Psoas muscle (tissue), 8 donors: ENCODE measurements around the gene PHOSPHO1. TPM values are rescaled to one million over a fixed set of nuclear protein-coding genes. Genes with fewer than 3 reads are reported as not detected.
"Not testable (repeated sequence)": the region's sequence is repeated elsewhere in the genome, so short reads cannot be mapped to it uniquely, and the experiment has no call there.

Experiments
- ATAC-seq, 4 donors: fragments of 200-7000 bp; cut with Tn5 transposase; one replicate each; pipeline ENCODE4 v1.9.1; 2020; ENCODE audit warnings: moderate library complexity in 3 of 4, mild to moderate bottlenecking in 2 of 4
- DNase-seq, 2 donors: peaks; one replicate each; pipeline ENCODE4 v3.0.0-alpha.2; 2020
- H3K27ac ChIP-seq: fragments of 200-600 bp; one replicate; pipeline ENCODE4 v1.8.0; 2022
- H3K27me3 ChIP-seq, 3 donors: fragments of 200-600 bp in 1 of 3; one replicate each; pipeline versions ENCODE4 v1.6.1 to v1.8.0; 2013 to 2022; ENCODE audit warnings: low read length in 2 of 3, mild to moderate bottlenecking in 2 of 3, moderate library complexity in 1 of 3; ENCODE audit not compliant: insufficient read depth in 3 of 3
- H3K36me3 ChIP-seq, 2 donors: fragments of 200-600 bp in 1 of 2; one replicate each; pipeline versions ENCODE4 v1.6.1 to v1.8.0; 2013 to 2022; ENCODE audit warnings: low read depth in 1 of 2, mild to moderate bottlenecking in 1 of 2, moderate library complexity in 1 of 2; ENCODE audit not compliant: insufficient read depth in 1 of 2
- H3K4me1 ChIP-seq: fragments of 200-600 bp; one replicate; pipeline ENCODE4 v1.8.0; 2022
- H3K4me3 ChIP-seq: fragments of 200-600 bp; one replicate; pipeline ENCODE4 v1.8.0; 2022; ENCODE audit warnings: mild to moderate bottlenecking
- H3K9me3 ChIP-seq: fragments of 200-600 bp; one replicate; pipeline ENCODE4 v1.8.0; 2022
- CTCF ChIP-seq: fragments of 200-600 bp; IDR thresholded peaks from one replicate; pipeline ENCODE4 v1.8.0; 2022; ENCODE audit warnings: antibody characterized with exemption
- WGBS, 3 donors: extraction: QIAGEN DNeasy Blood & Tissue Kit; methylation state at CpG; one replicate each; pipeline versions ENCODE4 v1.1.6 to v1.1.7; 2013; 5-methylcytosine and 5-hydroxymethylcytosine counted together
- intact Hi-C, 2 donors: fragments of 100-400 bp; cut with DNase I; formaldehyde crosslinking; loops; one replicate each; pipeline versions ENCODE4 v1.11.0 to v1.14.2; 2022
- polyA plus RNA-seq, 3 donors: library from polyadenylated mRNA; stranded (reverse); fragments of 200-250 nt; gene quantifications; one replicate each; pipeline ENCODE4 v1.2.3, GENCODE V29; 2013
- total RNA-seq, 4 donors: library from RNA; stranded (reverse); fragmentation: NEBNext Ultra II Directional in 2 of 4; extraction: Animal tissue kit (Norgen Biotek cat#: 25700) in 2 of 4; gene quantifications; one replicate each; pipeline versions ENCODE4 v1.2.1 to v1.2.4, GENCODE V29; 2021 to 2023
- donor health status: healthy with polysubstance abuse.
- donor health status: DM: no; HTN: no; CAD: no; lungs with moderate emphysema.
- donor health status: Bipolar disorder and iron deficiency.
- donor health status: healthy.
- donor health status: DM: yes; HTN: yes; CAD: no.
- donor health status: DM: no; HTN: no; CAD: no.
- donor health status: DM: no; HTN: no; CAD: no.
- donor health status: DM: yes; HTN: yes; CAD: no.

PHOSPHO1 gene
- total and polyA plus RNA-seq, 7 donors: 0.30 to 4.2 (median 0.70) TPM

GRCh38 chr17:49277638-49278037, 47.1 kb upstream of the PHOSPHO1 start:
- ATAC-seq (no peak), DNase-seq (no peak)
- Histone ChIP-seq H3K27me3 (no peaks in the 10 kb centered on the region), H3K9me3 (no peaks in the 10 kb centered on the region), H3K27ac (no peak overlapping the region), H3K4me1 (no peaks in the 10 kb centered on the region), H3K36me3 (no peaks in the 10 kb centered on the region), H3K4me3 (no peak overlapping the region)
- 92 to 96% (median 93%) methylated on average over 13 of the region's 13 CpGs for WGBS, 3 donors
- intact Hi-C loops: no loop called here
- TF ChIP-seq CTCF: no peak

GRCh38 chr17:49275981-49276380, 45.4 kb upstream of the PHOSPHO1 start:
- H3K27ac ChIP-seq, intact Hi-C loops: not testable (repeated sequence)
- 92 to 96% (median 95%) methylated on average over 11 to 12 of the region's 12 CpGs for WGBS, 3 donors

GRCh38 chr17:49269356-49269755, 38.8 kb upstream of the PHOSPHO1 start:
- H3K27me3 ChIP-seq: no peaks in the 10 kb centered on the region
- DNase-seq (no peak), ATAC-seq (no peak)
- H3K36me3 ChIP-seq: no peaks in the 10 kb centered on the region
- no peak overlapping the region for H3K27ac ChIP-seq
- no peak for TF ChIP-seq CTCF
- H3K9me3 ChIP-seq: no peaks in the 10 kb centered on the region
- intact Hi-C loops: no loop called here
- 53 to 68% (median 60%) methylated on average over 5 of the region's 5 CpGs for WGBS, 3 donors
- H3K4me1 ChIP-seq: no peaks in the 10 kb centered on the region
- H3K4me3 ChIP-seq: no peak overlapping the region

More at GRCh38 chr17:49275981-49276380, 45.4 kb upstream of the PHOSPHO1 start:
- not testable (repeated sequence) for DNase-seq, H3K4me1 ChIP-seq, H3K4me3 ChIP-seq, H3K36me3 ChIP-seq, H3K9me3 ChIP-seq, H3K27me3 ChIP-seq, ATAC-seq

- Histone ChIP-seq H3K27me3 (no peaks in the 10 kb centered on the region), H3K9me3 (no peaks in the 10 kb centered on the region), H3K36me3 (no peaks in the 10 kb centered on the region), H3K4me1 (no peaks in the 10 kb centered on the region), H3K4me3 (no peak overlapping the region), H3K27ac (no peak overlapping the region)
- no peak for ATAC-seq
- TF ChIP-seq CTCF: no peak
- WGBS, 3 donors: 66 to 82% (median 75%) methylated on average over 2 to 3 of the region's 3 CpGs
- DNase-seq: no peak
- intact Hi-C loops: no loop called here
Measured at GRCh38 chr17:49267912-49268311, 37.3 kb upstream of the PHOSPHO1 start.

GRCh38 chr17:49266233-49266632, 35.6 kb upstream of the PHOSPHO1 start:
- no peaks in the 10 kb centered on the region for H3K9me3 ChIP-seq
- 83 to 88% (median 85%) methylated on average over 2 of the region's 2 CpGs for WGBS, 3 donors
- intact Hi-C loops: no loop called here
- no peak overlapping the region for H3K27ac ChIP-seq
- H3K27me3 ChIP-seq: peaks cover 0 to 11% (median 0%) of the 10 kb centered on the region in 3 donors
- TF ChIP-seq CTCF: no peak
- DNase-seq (no peak), ATAC-seq (no peak)
- H3K4me3 ChIP-seq: no peak overlapping the region
- H3K36me3 ChIP-seq: no peaks in the 10 kb centered on the region
- H3K4me1 ChIP-seq: no peaks in the 10 kb centered on the region

- H3K27ac ChIP-seq, H3K4me3 ChIP-seq, H3K9me3 ChIP-seq, H3K4me1 ChIP-seq, ATAC-seq, H3K36me3 ChIP-seq, DNase-seq, intact Hi-C loops: not testable (repeated sequence)
- 89 to 95% (median 92%) methylated on average over 9 of the region's 9 CpGs for WGBS, 3 donors
- peaks cover 0 to 25% (median 3%) of the 10 kb centered on the region in 3 donors for H3K27me3 ChIP-seq
Measured at GRCh38 chr17:49261540-49261939, 31.0 kb upstream of the PHOSPHO1 start.
